Trophoblast cell (in vitro differentiated cells and primary cell): ENCODE measurements around the gene CHST11.

ENCODE experiments used
- DNase-seq, 2 donors: peaks; one replicate each; pipeline ENCODE4 v3.0.0-alpha.2; 2016
- H2AFZ ChIP-seq: 2 replicates; pipeline ENCODE4 v1.6.1; 2013; ENCODE audit warnings: low read length, moderate library complexity, mild to moderate bottlenecking; ENCODE audit not compliant: insufficient read depth, poor library complexity
- H2AK5ac ChIP-seq: 2 replicates; pipeline ENCODE4 v1.6.1; 2013; ENCODE audit warnings: mild to moderate bottlenecking, low read length
- H2BK120ac ChIP-seq: 2 replicates; pipeline ENCODE4 v1.6.1; 2013; ENCODE audit warnings: low read length, mild to moderate bottlenecking, moderate library complexity; ENCODE audit not compliant: insufficient read depth, poor library complexity
- H2BK12ac ChIP-seq: 2 replicates; pipeline ENCODE4 v1.6.1; 2013; ENCODE audit warnings: mild to moderate bottlenecking, low read length, moderate library complexity
- H2BK5ac ChIP-seq: 2 replicates; pipeline ENCODE4 v1.6.1; 2013; ENCODE audit warnings: low read length, low read depth, moderate library complexity, mild to moderate bottlenecking; ENCODE audit not compliant: poor library complexity
- H3K14ac ChIP-seq: 2 replicates; pipeline ENCODE4 v1.6.1; 2013; ENCODE audit warnings: mild to moderate bottlenecking, low read length
- H3K18ac ChIP-seq: 2 replicates; pipeline ENCODE4 v1.6.1; 2013; ENCODE audit warnings: mild to moderate bottlenecking, low read length
- H3K23ac ChIP-seq: 2 replicates; pipeline ENCODE4 v1.6.1; 2013; ENCODE audit warnings: low read length
- H3K27ac ChIP-seq: 2 replicates; pipeline ENCODE4 v1.5.1; 2013; ENCODE audit warnings: low read depth, mild to moderate bottlenecking, inconsistent platforms, low read length, moderate library complexity
- H3K27me3 ChIP-seq: 2 replicates; pipeline ENCODE4 v1.6.1; 2013; ENCODE audit warnings: inconsistent platforms, mild to moderate bottlenecking, low read length, moderate library complexity; ENCODE audit not compliant: insufficient read depth
- H3K36me3 ChIP-seq, 2 experiments: 1 replicate in 1 of 2; 2 replicates in 1 of 2; pipeline ENCODE4 v1.6.1; 2013; ENCODE audit warnings: low read length in 2 of 2, mild to moderate bottlenecking in 2 of 2, moderate library complexity in 1 of 2; ENCODE audit not compliant: insufficient read depth in 2 of 2, control insufficient read depth in 1 of 2
- H3K4ac ChIP-seq: 2 replicates; pipeline ENCODE4 v1.6.1; 2013; ENCODE audit warnings: low read depth, mild to moderate bottlenecking, low read length, moderate library complexity
- H3K4me1 ChIP-seq, 2 experiments: 1 replicate in 1 of 2; 2 replicates in 1 of 2; pipeline ENCODE4 v1.6.1; 2013; ENCODE audit warnings: low read length in 2 of 2, mild to moderate bottlenecking in 2 of 2, moderate library complexity in 1 of 2; ENCODE audit not compliant: insufficient read depth in 2 of 2, control insufficient read depth in 1 of 2
- H3K4me2 ChIP-seq: 2 replicates; pipeline ENCODE4 v1.6.1; 2013; ENCODE audit warnings: inconsistent platforms, mild to moderate bottlenecking, low read length, moderate library complexity
- H3K4me3 ChIP-seq: 2 replicates; pipeline ENCODE4 v1.5.1; 2013; ENCODE audit warnings: mild to moderate bottlenecking, low read depth, low read length, inconsistent platforms
- H3K79me1 ChIP-seq: one replicate; pipeline ENCODE4 v1.6.1; 2013; ENCODE audit warnings: low read length
- H3K79me2 ChIP-seq: 2 replicates; pipeline ENCODE4 v1.6.1; 2013; ENCODE audit warnings: low read length, mild to moderate bottlenecking; ENCODE audit not compliant: control insufficient read depth, insufficient read depth, poor library complexity
- H3K9ac ChIP-seq: 2 replicates; pipeline ENCODE4 v1.6.1; 2013; ENCODE audit warnings: mild to moderate bottlenecking, low read length
- H3K9me3 ChIP-seq: 2 replicates; pipeline ENCODE4 v1.6.1; 2013; ENCODE audit warnings: low read depth, mild to moderate bottlenecking, control low read depth, inconsistent platforms, low read length; ENCODE audit not compliant: insufficient read depth
- H4K12ac ChIP-seq: 2 replicates; pipeline ENCODE4 v1.6.1; 2013; ENCODE audit warnings: low read depth, mild to moderate bottlenecking, low read length, moderate library complexity
- H4K8ac ChIP-seq: 2 replicates; pipeline ENCODE4 v1.6.1; 2013; ENCODE audit warnings: low read depth, mild to moderate bottlenecking, low read length, moderate library complexity
- H4K91ac ChIP-seq: one replicate; pipeline ENCODE4 v1.6.1; 2013; ENCODE audit warnings: low read depth, mild to moderate bottlenecking, low read length, moderate library complexity
- WGBS: extraction: QIAGEN DNeasy Blood & Tissue Kit; methylation state at CpG from one replicate; pipeline ENCODE4 v1.1.7; 2013; ENCODE audit warnings: missing lambda C conversion rate; ENCODE audit not compliant: insufficient read length, insufficient coverage; ENCODE audit errors: extremely low coverage; 5-methylcytosine and 5-hydroxymethylcytosine counted together

Gene CHST11

GRCh38 chr12:104472748-104473147 lies 16.0 kb downstream of the CHST11 start:
- no peak overlapping the region for H2BK5ac ChIP-seq
- H3K18ac ChIP-seq, result no peak overlapping the region
- no peak overlapping the region for H3K23ac ChIP-seq
- no peaks in the 10 kb centered on the region for H3K4me1 ChIP-seq
- no peak for DNase-seq
- no peak overlapping the region for H3K4me3 ChIP-seq
- H2AK5ac ChIP-seq, result no peak overlapping the region
- no peaks in the 10 kb centered on the region for H3K79me2 ChIP-seq
- no peak overlapping the region for H3K14ac ChIP-seq
- no peak overlapping the region for H2AFZ ChIP-seq
- no peaks in the 10 kb centered on the region for H3K79me1 ChIP-seq
- no peak overlapping the region for H4K12ac ChIP-seq
- H3K4me2 ChIP-seq, result no peak overlapping the region
- H2BK120ac ChIP-seq, result no peak overlapping the region
- no peak overlapping the region for H3K4ac ChIP-seq
- H3K27me3 ChIP-seq, result no peaks in the 10 kb centered on the region
- H4K91ac ChIP-seq, result no peak overlapping the region
- no peaks in the 10 kb centered on the region for H3K9me3 ChIP-seq
- no peak overlapping the region for H4K8ac ChIP-seq
- no peak overlapping the region for H2BK12ac ChIP-seq
- no CpG with 5 or more reads among the region's 4 CpGs for WGBS
- H3K36me3 ChIP-seq, result no peaks in the 10 kb centered on the region
- H3K27ac ChIP-seq, result no peak overlapping the region
- H3K9ac ChIP-seq, result no peak overlapping the region

- Histone ChIP-seq H3K18ac (no peak overlapping the region), H3K14ac (no peak overlapping the region), H3K9ac (no peak overlapping the region), H3K4me3 (no peak overlapping the region), H2BK120ac (no peak overlapping the region), H2BK12ac (no peak overlapping the region), H3K9me3 (no peaks in the 10 kb centered on the region), H3K23ac (no peak overlapping the region), H3K4me1 (no peaks in the 10 kb centered on the region), H3K79me2 (no peaks in the 10 kb centered on the region), H3K36me3 (no peaks in the 10 kb centered on the region), H3K79me1 (no peaks in the 10 kb centered on the region), H2BK5ac (no peak overlapping the region), H4K8ac (no peak overlapping the region), H3K27me3 (no peaks in the 10 kb centered on the region), H4K12ac (no peak overlapping the region), H3K4ac (no peak overlapping the region), H2AK5ac (no peak overlapping the region), H2AFZ (no peak overlapping the region), H3K4me2 (no peak overlapping the region), H3K27ac (no peak overlapping the region), H4K91ac (no peak overlapping the region)
- WGBS, result no CpG with 5 or more reads among the region's 10 CpGs
- DNase-seq, result no peak
Measured at GRCh38 chr12:104473374-104473983, 16.7 kb downstream of the CHST11 start.

- Histone ChIP-seq H3K27ac (no peak overlapping the region), H3K9me3 (no peaks in the 10 kb centered on the region), H3K79me1 (no peaks in the 10 kb centered on the region), H3K14ac (no peak overlapping the region), H2AK5ac (no peak overlapping the region), H3K4ac (no peak overlapping the region), H3K36me3 (no peaks in the 10 kb centered on the region), H3K27me3 (no peaks in the 10 kb centered on the region), H3K9ac (no peak overlapping the region), H4K12ac (no peak overlapping the region), H3K4me2 (no peak overlapping the region), H2AFZ (no peak overlapping the region), H3K4me3 (no peak overlapping the region), H3K18ac (no peak overlapping the region), H2BK5ac (no peak overlapping the region), H4K91ac (no peak overlapping the region), H3K79me2 (no peaks in the 10 kb centered on the region), H3K4me1 (no peaks in the 10 kb centered on the region), H2BK12ac (no peak overlapping the region), H4K8ac (no peak overlapping the region), H2BK120ac (no peak overlapping the region), H3K23ac (no peak overlapping the region)
- no peak for DNase-seq
- WGBS, result no CpG with 5 or more reads among the region's 1 CpG
Measured at GRCh38 chr12:104475271-104475670, 18.5 kb downstream of the CHST11 start.

- H3K27me3 ChIP-seq, result no peaks in the 10 kb centered on the region
- no peak for DNase-seq
- H3K36me3 ChIP-seq, result peaks cover 0 to 2% of the 10 kb centered on the region in 2 experiments
- H4K8ac ChIP-seq, result no peak overlapping the region
- H3K18ac ChIP-seq, result no peak overlapping the region
- H3K79me2 ChIP-seq, result peaks cover 2% of the 10 kb centered on the region
- H3K14ac ChIP-seq, result no peak overlapping the region
- H3K9ac ChIP-seq, result no peak overlapping the region
- no CpG with 5 or more reads among the region's 6 CpGs for WGBS
- no peaks in the 10 kb centered on the region for H3K79me1 ChIP-seq
- no peak overlapping the region for H3K27ac ChIP-seq
- no peak overlapping the region for H2BK120ac ChIP-seq
- H2BK12ac ChIP-seq, result no peak overlapping the region
- H3K4ac ChIP-seq, result no peak overlapping the region
- no peak overlapping the region for H4K12ac ChIP-seq
- no peak overlapping the region for H3K4me3 ChIP-seq
- H3K4me2 ChIP-seq, result no peak overlapping the region
- H2BK5ac ChIP-seq, result no peak overlapping the region
- H2AK5ac ChIP-seq, result no peak overlapping the region
- H4K91ac ChIP-seq, result no peak overlapping the region
- no peak overlapping the region for H3K23ac ChIP-seq
- no peak overlapping the region for H2AFZ ChIP-seq
- no peaks in the 10 kb centered on the region for H3K9me3 ChIP-seq
- H3K4me1 ChIP-seq, result no peaks in the 10 kb centered on the region
Measured at GRCh38 chr12:104477510-104478390, 21.0 kb downstream of the CHST11 start.
